Retinal pigment epithelial cell (primary cell): Measurements from ENCODE around the gene NCKAP5.

ENCODE experiments used
- DNase-seq: peaks from one replicate; pipeline ENCODE4 v3.0.0-alpha.2; 2010; ENCODE audit warnings: low read depth
- H3K4me3 ChIP-seq: 2 replicates; pipeline ENCODE4 v1.5.1; 2011; ENCODE audit warnings: mild to moderate bottlenecking, low read length, control low read depth, moderate library complexity
- CTCF ChIP-seq: conservative IDR thresholded peaks from 2 replicates; pipeline ENCODE4 v1.5.1; 2011; ENCODE audit warnings: low read depth, low read length, control low read depth, inconsistent platforms

NCKAP5 gene

GRCh38 chr2:133603109-133603508 lies 34.8 kb upstream of the NCKAP5 start:
- no peak overlapping the region for H3K4me3 ChIP-seq
- TF ChIP-seq CTCF = no peak
- no peak for DNase-seq

- no peak overlapping the region for H3K4me3 ChIP-seq
- DNase-seq = no peak
- TF ChIP-seq CTCF = no peak
Observed at GRCh38 chr2:133602538-133602937, 34.3 kb upstream of the NCKAP5 start.

- no peak overlapping the region for H3K4me3 ChIP-seq
- no peak for TF ChIP-seq CTCF
- no peak for DNase-seq
Observed at GRCh38 chr2:133600266-133600928, 32.1 kb upstream of the NCKAP5 start.

- no peak overlapping the region for H3K4me3 ChIP-seq
- DNase-seq = no peak
- no peak for TF ChIP-seq CTCF
Observed at GRCh38 chr2:133599811-133600210, 31.5 kb upstream of the NCKAP5 start.

- no peak for TF ChIP-seq CTCF
- DNase-seq = no peak
- no peak overlapping the region for H3K4me3 ChIP-seq
Observed at GRCh38 chr2:133599211-133599803, 31.0 kb upstream of the NCKAP5 start.

GRCh38 chr2:133598769-133599168 lies 30.5 kb upstream of the NCKAP5 start:
- DNase-seq = no peak
- no peak overlapping the region for H3K4me3 ChIP-seq
- no peak for TF ChIP-seq CTCF
